IMR-90 (cell line): ENCODE results near the gene FBLN1. TPM values are rescaled to one million over a fixed set of nuclear protein-coding genes. Genes with fewer than 3 reads are reported as not detected.

Experiments used
- ATAC-seq: fragments of 200-7000 bp; cut with Tn5 transposase; 2 replicates; pipeline ENCODE4 v1.9.1; 2020; ENCODE audit warnings: low read depth, mild to moderate bottlenecking, moderate library complexity
- BruUV-seq: library from RNA; stranded (reverse); fragments of 400-500 nt; replicated peaks from 2 replicates; lab custom pipeline; 2021; lab: Mats Ljungman, UMichigan
- CTCF ChIA-PET: fragments of 300-600 bp; formaldehyde crosslinking; extraction: SDS; loops from one replicate; lab custom pipeline; 2021; ENCODE audit warnings: antibody characterized with exemption; lab: Yijun Ruan, JAX
- POLR2A ChIA-PET: fragments of 300-600 bp; sonication (Branson Sonifier 250); formaldehyde crosslinking; loops from one replicate; lab custom pipeline; 2022; ENCODE audit warnings: antibody characterized with exemption; ENCODE audit not compliant: unreplicated experiment; lab: Charles Lee
- DNase-seq: peaks from one replicate; pipeline ENCODE4 v3.0.0; 2013
- H2AFZ ChIP-seq: replicated peaks from 2 replicates; pipeline ENCODE3; 2013; ENCODE audit warnings: low read length, mild to moderate bottlenecking; ENCODE audit not compliant: poor library complexity
- H2AK5ac ChIP-seq: 2 replicates; pipeline ENCODE4 v1.6.1; 2013; ENCODE audit warnings: low read depth, low read length, inconsistent platforms
- H2AK9ac ChIP-seq: replicated peaks from 2 replicates; pipeline ENCODE3; 2013; ENCODE audit warnings: mild to moderate bottlenecking, low read depth, low read length, moderate library complexity; ENCODE audit not compliant: poor library complexity
- H2BK120ac ChIP-seq: 2 replicates; pipeline ENCODE4 v1.6.1; 2013; ENCODE audit warnings: low read depth, low read length, inconsistent platforms
- H2BK15ac ChIP-seq: 3 replicates; pipeline ENCODE4 v1.6.1; 2013; ENCODE audit warnings: low read depth, low read length, inconsistent platforms
- H2BK20ac ChIP-seq: 2 replicates; pipeline ENCODE4 v1.6.1; 2013; ENCODE audit warnings: low read depth, mild to moderate bottlenecking, inconsistent platforms, low read length, moderate library complexity
- H2BK5ac ChIP-seq: 2 replicates; pipeline ENCODE4 v1.6.1; 2013; ENCODE audit warnings: mild to moderate bottlenecking, low read depth, low read length, inconsistent platforms; ENCODE audit not compliant: poor library complexity, severe bottlenecking
- H3K14ac ChIP-seq: replicated peaks from 2 replicates; pipeline ENCODE4 v1.6.1; 2013; ENCODE audit warnings: low read depth, low read length, inconsistent platforms
- H3K18ac ChIP-seq: 2 replicates; pipeline ENCODE4 v1.6.1; 2013; ENCODE audit warnings: low read depth, low read length, control low read depth
- H3K23ac ChIP-seq: 2 replicates; pipeline ENCODE4 v1.6.1; 2013; ENCODE audit warnings: low read depth, low read length, inconsistent platforms
- H3K27ac ChIP-seq: 2 replicates; pipeline ENCODE4 v1.5.1; 2013; ENCODE audit warnings: mild to moderate bottlenecking, control low read depth, low read length; ENCODE audit not compliant: insufficient read depth
- H3K27me3 ChIP-seq: 2 replicates; pipeline ENCODE4 v1.6.1; 2013; ENCODE audit warnings: low read length; ENCODE audit not compliant: control insufficient read depth, insufficient read depth
- H3K36me3 ChIP-seq: 2 replicates; pipeline ENCODE4 v1.6.1; 2013; ENCODE audit warnings: low read length, mixed read lengths; ENCODE audit not compliant: control insufficient read depth, insufficient read depth
- H3K4ac ChIP-seq: 2 replicates; pipeline ENCODE4 v1.6.1; 2013; ENCODE audit warnings: low read depth, low read length, inconsistent platforms
- H3K4me1 ChIP-seq: 2 replicates; pipeline ENCODE4 v1.6.1; 2013; ENCODE audit warnings: low read length, mixed read lengths; ENCODE audit not compliant: control insufficient read depth, insufficient read depth
- H3K4me2 ChIP-seq: 2 replicates; pipeline ENCODE4 v1.6.1; 2013; ENCODE audit warnings: low read depth, mild to moderate bottlenecking, control low read depth, low read length, moderate library complexity
- H3K4me3 ChIP-seq: 2 replicates; pipeline ENCODE4 v1.5.1; 2013; ENCODE audit warnings: low read depth, mild to moderate bottlenecking, control low read depth, low read length, moderate library complexity; ENCODE audit not compliant: insufficient read depth
- H3K56ac ChIP-seq: 2 replicates; pipeline ENCODE4 v1.6.1; 2013; ENCODE audit warnings: low read length, inconsistent platforms; ENCODE audit not compliant: insufficient read depth; ENCODE audit errors: extremely low read depth
- H3K79me1 ChIP-seq, 2 experiments: 2 replicates each; pipeline ENCODE4 v1.6.1; 2013; ENCODE audit warnings: low read length in 2 of 2, inconsistent platforms in 1 of 2, low read depth in 1 of 2
- H3K9ac ChIP-seq: 2 replicates; pipeline ENCODE4 v1.6.1; 2013; ENCODE audit warnings: low read depth, low read length, control low read depth
- H3K9me1 ChIP-seq: 2 replicates; pipeline ENCODE4 v1.6.1; 2013; ENCODE audit warnings: low read length, inconsistent platforms; ENCODE audit not compliant: insufficient read depth
- H3K9me3 ChIP-seq: 2 replicates; pipeline ENCODE4 v1.6.1; 2013; ENCODE audit warnings: low read length; ENCODE audit not compliant: control insufficient read depth, insufficient read depth
- H4K20me1 ChIP-seq: 2 replicates; pipeline ENCODE4 v1.6.1; 2013; ENCODE audit warnings: low read length, inconsistent platforms; ENCODE audit not compliant: insufficient read depth
- H4K5ac ChIP-seq: 2 replicates; pipeline ENCODE4 v1.6.1; 2013; ENCODE audit warnings: mild to moderate bottlenecking, low read depth, low read length, control low read depth
- H4K8ac ChIP-seq, 2 experiments: 2 replicates each; pipeline ENCODE4 v1.6.1; 2013; ENCODE audit warnings: low read depth in 2 of 2, low read length in 2 of 2, control low read depth in 1 of 2, inconsistent platforms in 1 of 2
- H4K91ac ChIP-seq: 2 replicates; pipeline ENCODE4 v1.6.1; 2013; ENCODE audit warnings: low read depth, low read length, inconsistent platforms; ENCODE audit not compliant: insufficient read depth
- CEBPB ChIP-seq: IDR thresholded peaks from 2 replicates; pipeline ENCODE4 v1.6.1; 2012; ENCODE audit warnings: low read depth, low read length, improper control_type of control experiment
- MAFK ChIP-seq: IDR thresholded peaks from 2 replicates; pipeline ENCODE4 v1.6.1; 2012; ENCODE audit warnings: low read depth, low read length, improper control_type of control experiment
- WGBS, 2 experiments: methylation state at CpG; one replicate each; pipeline versions ENCODE4 v1.1.5 to v1.1.7; 2013; ENCODE audit warnings: missing lambda C conversion rate in 2 of 2; ENCODE audit not compliant: insufficient read length in 1 of 2; ENCODE audit errors: extremely low coverage in 2 of 2; 5-methylcytosine and 5-hydroxymethylcytosine counted together
- dilution Hi-C: fragments of 300-500 bp; cut with HindIII; formaldehyde crosslinking; loops from one replicate; pipeline ENCODE4 v1.14.3; 2018; ENCODE audit warnings: low sequenced_read_pairs; ENCODE audit not compliant: unreplicated experiment
- in situ Hi-C: fragments of 300-500 bp; cut with MboI; formaldehyde crosslinking; loops from 3 replicates; pipeline ENCODE4 v1.14.3; 2019; ENCODE audit warnings: low sequenced_read_pairs, inconsistent platforms, mixed read lengths
- intact Hi-C: fragments of 100-400 bp; cut with micrococcal nuclease; formaldehyde crosslinking; loops from 2 replicates; pipeline ENCODE4 v1.10.0; 2022
- polyA plus RNA-seq, 3 experiments: library from polyadenylated mRNA; depleted of rRNA; stranded (reverse); fragments of >200 nt; gene quantifications; 2 replicates each; pipeline ENCODE4 v1.2.3, GENCODE V29; 2012; ENCODE audit warnings: low replicate concordance in 1 of 3
- total RNA-seq: library from RNA; depleted of rRNA; stranded (reverse); fragments of >200 nt; gene quantifications from 2 replicates; pipeline ENCODE4 v1.2.3, GENCODE V29; 2012

The FBLN1 gene
- total and polyA plus RNA-seq, 2 of the 4 experiments (the other 2 are of a cell fraction), result 11.3 to 87.9 TPM

- intact Hi-C loops, result no loop called here
- Histone ChIP-seq H4K91ac (no peak overlapping the region), H2BK15ac (no peak overlapping the region), H3K9me1 (0 out of 2 replicates have a peak, but pooled peaks cover 3% of the 10 kb centered on the region), H3K4me1 (no peaks in the 10 kb centered on the region; the same call in 1 of the 2 replicates), H3K14ac (no peak overlapping the region), H2BK120ac (no peak overlapping the region), H3K4ac (no peak overlapping the region), H3K9me3 (no peaks in the 10 kb centered on the region), H3K79me1 (no peaks in the 10 kb centered on the region), H3K9ac (no peak overlapping the region), H3K23ac (no peak overlapping the region), H4K8ac (no peak overlapping the region), H3K36me3 (no peaks in the 10 kb centered on the region), H2AK9ac (no peak overlapping the region), H2BK5ac (no peak overlapping the region), H3K27ac (no peak overlapping the region), H3K56ac (no peak overlapping the region), H2AK5ac (no peak overlapping the region), H3K4me2 (no peak overlapping the region), H3K18ac (no peak overlapping the region), H3K27me3 (peaks cover 31% of the 10 kb centered on the region), H4K20me1 (no peaks in the 10 kb centered on the region), H3K4me3 (no peak overlapping the region), H4K5ac (no peak overlapping the region), H2BK20ac (no peak overlapping the region), H2AFZ (no peak overlapping the region)
- ATAC-seq, result no peak
- TF ChIP-seq MAFK (no peak), CEBPB (no peak)
- dilution Hi-C loops, result no loop called here
- in situ Hi-C loops, result no loop called here
- ChIA-PET CTCF (interaction anchor here (0.9 kb wide), 1 partner anchor 19 kb away, joined by 3 read pairs; no protein-coding TSS in a partner anchor), POLR2A (no interaction called here)
- WGBS, 2 experiments, result no CpG with 5 or more reads among the region's 5 CpGs
- DNase-seq, result no peak
- BruUV-seq, result no TSS peak
Observed at GRCh38 chr22:45628515-45628914, 125.8 kb downstream of the FBLN1 start.
